C4-2B (cell line): Measurements from ENCODE around the gene MAST1.

Experiments
- H3K27ac ChIP-seq: fragments of 450-650 bp; 2 replicates; pipeline ENCODE4 v1.5.1; 2017
- ZFX ChIP-seq: fragments of 450-650 bp; IDR thresholded peaks from 2 replicates; pipeline ENCODE4 v1.6.1; 2017
- TF ChIP-seq, protein P1 (sequence below): fragments of 450-650 bp; conservative IDR thresholded peaks from 2 replicates; pipeline ENCODE4 v1.5.1; 2017; ENCODE audit warnings: mild to moderate bottlenecking

The MAST1 gene

DNA sequence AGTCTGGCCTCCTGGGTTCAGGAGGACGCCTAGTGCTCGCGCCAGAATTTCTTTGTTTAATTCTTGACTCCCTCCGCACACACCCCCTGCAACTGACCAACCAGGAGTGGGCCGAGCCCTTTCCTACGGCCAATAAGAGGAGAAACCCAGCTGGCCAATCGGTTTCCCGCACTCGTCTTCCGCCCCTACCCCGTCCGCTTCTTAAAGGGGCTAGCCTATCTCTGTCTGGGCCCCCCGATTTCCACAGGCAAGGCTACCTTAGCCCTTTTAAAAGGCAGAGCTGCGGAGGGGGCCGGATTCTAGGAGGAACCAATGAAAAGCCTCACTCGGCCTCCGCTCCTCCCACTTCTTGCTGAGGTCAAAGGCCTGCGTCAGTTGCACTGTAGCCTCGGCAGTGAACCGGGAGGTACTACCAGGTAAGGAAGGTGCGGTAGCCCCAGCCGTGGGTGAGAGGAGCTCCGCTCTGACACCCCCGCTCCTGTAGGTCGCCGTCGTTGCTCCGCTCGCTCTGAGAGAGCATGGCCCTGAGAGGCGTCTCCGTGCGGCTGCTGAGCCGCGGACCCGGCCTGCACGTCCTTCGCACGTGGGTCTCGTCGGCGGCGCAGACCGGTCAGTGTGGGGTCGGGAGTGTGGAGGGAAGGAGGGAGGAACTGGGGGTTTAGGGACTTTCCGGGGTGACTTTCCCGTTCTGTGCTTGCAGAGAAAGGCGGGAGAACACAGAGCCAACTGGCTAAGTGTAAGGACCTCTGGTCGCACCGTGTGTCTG, 52.7 kb downstream of the MAST1 start, which contains the start of gene GCDH:
Gene GCDH, plus strand, starts transcription at position 374 of the 766 bp plus-strand sequence. Its CDS starts 145 bp downstream, at position 519.
- H3K27ac ChIP-seq, result peak within 1 kb of the TSS; percentile 66
- TF ChIP-seq, protein P1, sequence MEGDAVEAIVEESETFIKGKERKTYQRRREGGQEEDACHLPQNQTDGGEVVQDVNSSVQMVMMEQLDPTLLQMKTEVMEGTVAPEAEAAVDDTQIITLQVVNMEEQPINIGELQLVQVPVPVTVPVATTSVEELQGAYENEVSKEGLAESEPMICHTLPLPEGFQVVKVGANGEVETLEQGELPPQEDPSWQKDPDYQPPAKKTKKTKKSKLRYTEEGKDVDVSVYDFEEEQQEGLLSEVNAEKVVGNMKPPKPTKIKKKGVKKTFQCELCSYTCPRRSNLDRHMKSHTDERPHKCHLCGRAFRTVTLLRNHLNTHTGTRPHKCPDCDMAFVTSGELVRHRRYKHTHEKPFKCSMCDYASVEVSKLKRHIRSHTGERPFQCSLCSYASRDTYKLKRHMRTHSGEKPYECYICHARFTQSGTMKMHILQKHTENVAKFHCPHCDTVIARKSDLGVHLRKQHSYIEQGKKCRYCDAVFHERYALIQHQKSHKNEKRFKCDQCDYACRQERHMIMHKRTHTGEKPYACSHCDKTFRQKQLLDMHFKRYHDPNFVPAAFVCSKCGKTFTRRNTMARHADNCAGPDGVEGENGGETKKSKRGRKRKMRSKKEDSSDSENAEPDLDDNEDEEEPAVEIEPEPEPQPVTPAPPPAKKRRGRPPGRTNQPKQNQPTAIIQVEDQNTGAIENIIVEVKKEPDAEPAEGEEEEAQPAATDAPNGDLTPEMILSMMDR, result no peak
- 0 out of 2 replicates have a peak, but pooled peaks have one; percentile 11 for TF ChIP-seq ZFX

DNA sequence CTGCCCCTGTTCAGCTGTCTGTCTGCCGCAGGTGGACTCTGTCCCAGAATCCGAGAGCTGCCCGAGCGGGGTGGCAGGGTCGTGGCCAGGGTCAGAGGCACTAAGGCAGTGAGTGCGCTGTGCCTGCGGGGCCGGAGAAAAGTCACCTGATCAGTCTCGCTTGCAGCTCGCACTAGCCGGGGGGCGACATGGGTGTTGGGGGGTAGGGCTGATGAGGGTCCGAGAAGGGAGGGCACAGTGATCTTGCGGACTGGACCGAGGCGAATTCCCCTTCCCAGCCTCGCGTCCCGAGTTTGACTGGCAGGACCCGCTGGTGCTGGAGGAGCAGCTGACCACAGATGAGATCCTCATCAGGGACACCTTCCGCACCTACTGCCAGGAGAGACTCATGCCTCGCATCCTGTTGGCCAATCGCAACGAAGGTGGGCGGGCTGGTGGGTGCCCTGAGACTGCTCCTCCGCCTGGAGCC, 53.3 kb downstream of the MAST1 start:
- TF ChIP-seq ZFX, result no peak
- TF ChIP-seq, protein P1, result no peak
- H3K27ac ChIP-seq, result peak overlapping the region; percentile 66

DNA sequence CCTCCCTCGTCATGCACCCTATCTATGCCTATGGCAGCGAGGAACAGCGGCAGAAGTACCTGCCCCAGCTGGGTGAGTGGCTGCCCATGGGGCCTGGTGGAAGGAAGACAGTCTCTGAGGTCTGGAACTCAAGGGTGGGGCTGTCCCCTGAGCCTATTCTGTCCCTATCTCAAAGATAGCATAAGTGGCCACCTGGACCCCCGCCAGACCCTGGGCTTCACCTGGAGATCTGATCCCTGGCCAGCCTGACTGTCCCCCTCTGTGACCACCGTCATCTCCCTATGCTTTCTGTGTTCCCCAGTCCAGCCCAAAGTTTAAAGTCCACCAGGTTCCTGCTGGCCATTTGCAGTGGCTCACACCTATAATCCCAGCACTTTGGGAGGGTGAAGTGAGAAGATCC, 55.3 kb downstream of the MAST1 start:
- TF ChIP-seq, protein P1, result no peak
- TF ChIP-seq ZFX, result no peak

DNA sequence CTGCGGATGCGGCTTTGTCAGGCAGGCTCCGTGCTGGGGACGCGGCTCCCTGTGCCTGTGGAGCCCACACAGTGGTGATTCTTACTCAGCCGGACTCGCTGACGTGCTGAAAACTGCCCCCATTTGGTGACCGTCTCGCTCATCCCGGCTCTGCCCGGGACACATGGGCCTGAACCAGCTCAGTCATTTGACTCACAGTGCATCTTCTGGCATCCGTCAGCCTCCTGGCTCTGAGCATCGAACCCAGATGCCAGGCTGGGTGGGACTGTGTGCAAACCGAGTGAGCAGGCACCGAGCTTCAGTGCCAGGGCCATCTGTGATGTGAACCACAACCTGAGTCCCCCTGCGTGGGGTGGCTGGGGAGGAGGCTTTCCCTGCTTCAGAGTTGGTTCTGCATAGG, 58.1 kb downstream of the MAST1 start:
- TF ChIP-seq, protein P1, result no peak
- no peak for TF ChIP-seq ZFX
- no peak overlapping the region for H3K27ac ChIP-seq

More for the DNA sequence above, 55.3 kb downstream of the MAST1 start:
- no peak overlapping the region for H3K27ac ChIP-seq

DNA sequence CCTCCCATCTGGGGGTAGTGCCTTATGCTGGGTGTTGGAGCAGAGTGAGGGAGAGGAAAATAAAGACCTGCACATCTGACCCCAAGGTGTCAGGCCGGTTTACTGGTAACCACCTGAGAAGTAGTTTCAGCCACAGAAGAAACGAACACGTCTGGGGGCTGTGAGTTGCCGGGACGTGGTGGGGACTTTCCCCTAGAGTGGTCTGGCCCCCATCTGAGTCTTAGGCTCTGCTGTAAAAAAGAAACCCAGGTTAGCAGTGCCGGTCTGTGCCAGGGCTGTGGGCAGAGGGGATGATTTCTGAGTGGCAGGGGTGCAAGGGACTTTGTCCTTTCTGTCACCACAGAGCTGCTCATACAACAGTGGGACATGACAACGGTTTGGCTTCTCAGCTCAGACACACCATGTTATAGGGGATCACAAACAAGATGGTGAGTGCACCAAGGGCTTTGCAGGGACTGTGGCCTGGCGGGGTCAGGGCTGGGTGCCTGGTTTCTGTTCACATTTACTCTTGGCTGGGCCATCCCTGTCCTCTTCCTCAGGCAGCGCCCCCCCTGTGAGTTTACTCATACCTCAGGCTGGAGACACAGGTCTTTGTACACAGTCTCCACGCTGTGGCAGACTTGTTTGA, 61.7 kb downstream of the MAST1 start:
- TF ChIP-seq, protein P1, result no peak
- no peak for TF ChIP-seq ZFX
- H3K27ac ChIP-seq, result no peak overlapping the region

DNA sequence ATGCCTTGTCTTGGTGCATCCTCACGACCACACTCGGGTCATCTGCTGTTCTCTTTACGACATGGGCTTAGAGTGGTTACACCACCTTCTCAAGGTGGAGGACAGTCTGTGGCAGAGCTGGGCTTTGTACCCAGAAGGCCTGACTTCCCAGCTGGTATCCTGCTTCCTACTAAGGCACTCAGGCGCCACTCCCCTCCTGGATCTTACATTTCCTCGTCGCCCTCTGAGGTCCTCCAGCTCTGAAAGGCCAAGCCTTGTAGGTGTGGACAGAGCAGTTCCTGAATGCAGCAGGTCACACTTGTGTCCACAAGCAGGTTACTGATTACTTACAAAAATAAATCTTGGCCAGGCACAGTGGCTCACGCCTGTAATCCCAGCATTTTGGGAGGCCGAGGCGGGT, 68.9 kb downstream of the MAST1 start:
- no peak for TF ChIP-seq ZFX
- TF ChIP-seq, protein P1, result no peak
- H3K27ac ChIP-seq, result no peak overlapping the region

DNA sequence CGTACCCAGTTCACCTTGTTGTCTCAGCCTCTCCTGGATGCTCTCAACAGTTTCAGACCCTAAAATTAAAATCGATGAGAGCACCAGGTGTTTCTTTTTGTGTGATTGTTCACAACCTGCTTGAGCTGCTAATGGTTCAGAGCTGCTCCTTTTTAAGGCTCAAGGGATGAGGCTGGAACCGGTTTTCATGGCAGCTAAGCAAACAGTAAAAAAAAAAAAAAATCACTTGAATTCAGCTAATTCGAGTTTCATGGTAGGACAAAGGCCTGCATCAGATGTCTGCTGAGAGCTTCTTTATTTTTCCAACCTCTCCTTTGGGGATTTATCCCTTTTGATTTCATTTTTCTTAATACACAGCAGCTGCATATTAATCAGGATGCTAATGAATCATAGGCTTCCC, 74.3 kb downstream of the MAST1 start:
- no peak for TF ChIP-seq ZFX
- TF ChIP-seq, protein P1, result no peak

More for the DNA sequence above, 74.3 kb downstream of the MAST1 start:
- peak overlapping the region; percentile 86 for H3K27ac ChIP-seq
